T-helper 2 cell treated with Interferon-gamma antibody and Interleukin-4, amounts not matched to agents 100 ng/mL and 5 ng/mL, for 36 hours (primary cell): ENCODE measurements around the gene PKIB. TPM values are rescaled to one million over a fixed set of nuclear protein-coding genes. Genes with fewer than 3 reads are reported as not detected.
"Not testable (repeated sequence)": the region's sequence is repeated elsewhere in the genome, so short reads cannot be mapped to it uniquely, and the experiment has no call there.

Experiments used
- intact Hi-C: fragments of 100-400 bp; cut with micrococcal nuclease; formaldehyde crosslinking; loops from one replicate; pipeline ENCODE4 v1.15.1; 2023
- total RNA-seq: library from RNA; stranded (reverse); gene quantifications from 2 replicates; pipeline ENCODE4 v1.2.3, GENCODE V29; 2022

The PKIB gene, protein sequence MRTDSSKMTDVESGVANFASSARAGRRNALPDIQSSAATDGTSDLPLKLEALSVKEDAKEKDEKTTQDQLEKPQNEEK
- 0.36 and 0.95 TPM in 2 replicates for total RNA-seq

DNA sequence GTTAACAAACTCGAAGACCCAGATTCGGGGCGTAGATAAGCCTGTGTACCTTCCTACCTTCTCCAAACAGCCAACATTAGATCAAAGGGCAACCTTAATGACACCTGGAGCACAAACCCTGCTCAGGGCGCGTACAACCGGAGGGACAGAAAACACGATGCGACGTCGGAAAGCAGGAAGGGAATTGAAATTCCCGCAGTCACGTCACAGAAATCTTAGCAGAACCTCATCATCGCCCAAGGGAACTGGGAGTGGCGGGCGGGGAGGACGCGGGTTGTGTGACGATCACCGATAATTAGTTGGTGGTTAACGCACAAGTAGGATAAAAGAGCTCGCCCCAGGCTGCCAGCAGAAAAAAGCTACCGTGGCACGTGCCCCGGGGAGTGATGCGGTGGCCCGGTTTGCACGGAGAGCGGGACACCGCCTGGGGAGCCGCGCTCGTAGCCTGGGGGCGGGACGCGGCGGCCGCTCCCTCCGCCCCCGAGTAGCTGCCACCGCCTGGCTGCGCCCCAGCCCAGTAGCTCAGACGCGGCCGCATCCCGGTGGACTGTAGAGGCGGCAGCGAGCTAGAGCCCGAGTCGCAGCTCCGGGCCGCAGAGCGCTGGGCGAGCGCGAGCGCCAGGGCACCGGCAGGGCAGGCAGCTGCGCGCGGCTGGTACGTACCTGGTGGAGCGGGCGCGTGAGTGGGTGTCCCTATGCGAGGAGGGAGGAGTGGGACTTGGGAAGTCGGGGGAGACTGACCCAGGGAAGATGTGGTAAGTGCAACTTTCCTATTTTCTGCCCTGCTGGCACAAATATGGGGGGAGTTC is at the start of gene PKIB:
TSS of gene PKIB (plus strand) at position 525 of the 809 bp plus-strand sequence. CDS start 107,390 bp downstream, outside the sequence.
- intact Hi-C loops, result loop anchor here (1.0 to 2.0 kb wide), 3 partner anchors 139 to 229 kb away; partner anchors contain the start of genes HSF2 and SERINC1

DNA sequence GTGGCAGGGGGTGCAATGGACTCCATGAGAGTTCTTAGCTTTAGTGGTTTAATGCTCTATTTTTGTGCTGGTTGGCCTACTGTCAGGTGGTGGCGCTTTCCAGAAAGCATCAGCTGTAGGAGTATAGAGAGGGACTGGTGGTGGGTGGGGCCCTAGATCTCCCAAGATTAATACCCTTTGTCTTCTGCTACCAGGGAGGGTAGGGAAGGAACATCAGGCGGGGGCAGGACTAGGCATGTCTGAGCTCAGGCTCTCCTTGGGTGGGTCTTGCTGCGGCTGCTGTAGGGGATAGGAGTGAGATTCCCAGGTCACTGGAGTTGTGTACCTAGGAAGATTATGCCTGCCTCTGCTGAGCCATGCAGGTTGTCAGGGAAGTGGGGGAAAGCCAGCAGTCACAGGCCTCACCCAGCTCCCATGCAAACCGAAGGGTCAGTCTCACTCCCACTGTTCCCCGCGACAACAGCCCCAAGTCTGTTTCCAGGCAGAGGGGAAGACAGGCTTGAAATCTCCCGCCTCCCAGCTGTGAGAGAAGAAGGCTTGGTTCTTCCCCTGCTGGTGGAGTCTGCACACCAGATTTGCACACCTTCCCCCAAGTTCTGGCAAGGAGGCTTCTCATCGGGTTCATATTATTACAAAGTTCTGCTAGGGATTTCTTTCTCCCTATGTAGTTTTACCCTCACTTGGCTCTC is 46.7 kb upstream of the PKIB start:
- intact Hi-C loops, result no loop called here

DNA sequence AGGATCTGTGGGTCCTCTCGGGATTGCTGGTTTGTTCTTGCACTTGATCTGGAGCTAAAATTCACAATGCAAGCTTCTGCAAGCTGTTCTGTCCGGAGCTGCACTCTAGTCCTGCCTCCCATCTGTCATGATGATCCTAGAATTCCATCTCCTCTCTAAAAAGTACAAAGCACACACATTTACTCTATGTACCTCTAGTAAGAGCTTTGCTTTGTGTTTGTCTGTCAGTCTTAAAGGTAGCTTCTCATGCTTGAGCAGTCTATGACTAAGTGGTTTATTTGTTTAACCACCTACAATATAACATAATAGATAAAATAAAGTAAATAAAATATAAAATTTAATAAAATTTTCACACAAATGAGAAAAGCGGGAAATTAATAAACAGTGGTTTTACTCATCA is 46.0 kb upstream of the PKIB start:
- intact Hi-C loops, result no loop called here

DNA sequence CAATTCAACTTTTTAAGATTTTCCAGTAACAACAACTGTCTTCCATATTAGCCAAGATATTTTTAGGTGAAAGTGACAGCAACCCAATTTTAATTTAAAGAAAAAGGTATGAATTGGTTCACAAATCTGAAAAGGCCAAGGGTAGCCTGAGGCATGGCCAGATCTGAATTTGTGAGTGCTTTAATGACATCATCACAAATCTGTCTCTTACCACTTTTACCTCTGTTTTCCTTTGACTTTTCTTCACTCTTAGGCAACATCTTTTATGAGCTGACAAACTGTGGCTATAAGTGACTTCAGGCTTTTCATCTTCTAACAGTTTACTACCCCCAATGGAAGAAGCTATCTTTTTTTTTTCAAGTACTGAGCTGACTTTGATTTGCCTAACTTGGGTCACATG is 44.5 kb upstream of the PKIB start:
- intact Hi-C loops, result no loop called here

DNA sequence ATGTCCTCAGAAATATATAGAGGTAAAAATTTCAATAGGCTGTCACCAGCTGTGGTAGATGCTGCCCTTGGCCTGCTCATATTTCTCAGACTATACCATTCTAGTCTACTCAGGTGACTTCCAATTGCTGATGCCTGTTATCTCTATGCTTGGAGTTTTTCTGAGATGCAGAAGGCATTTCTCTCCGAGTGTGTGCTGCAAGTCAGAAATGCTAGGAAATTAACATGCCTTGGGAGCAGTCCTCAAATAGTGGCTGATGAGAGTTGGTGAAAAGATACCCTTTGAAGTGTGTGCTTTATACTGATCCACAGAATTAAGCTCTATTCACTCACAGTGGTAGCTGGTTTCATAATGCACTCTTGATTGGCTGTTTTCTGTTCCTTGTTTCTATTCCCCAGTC is 43.2 kb upstream of the PKIB start:
- intact Hi-C loops, result no loop called here

DNA sequence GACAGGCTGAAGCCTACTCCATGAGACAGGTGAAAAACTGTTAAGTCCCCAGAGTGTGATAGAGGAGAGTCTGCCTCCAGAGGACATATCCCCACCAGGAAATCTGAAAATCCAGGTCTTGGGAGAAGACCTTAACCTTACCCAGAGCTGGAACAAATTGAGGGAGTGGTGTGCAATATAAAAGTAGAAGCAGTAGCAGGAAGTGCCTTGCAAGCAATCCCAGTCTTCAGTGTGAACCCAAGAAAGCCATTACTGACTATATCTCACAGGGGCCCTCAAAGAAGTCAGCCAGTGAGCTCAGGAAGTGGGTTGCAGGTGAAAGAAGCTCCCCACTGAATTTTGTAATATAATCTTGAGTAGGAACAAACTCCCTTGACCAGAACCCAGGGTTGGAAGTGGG is 41.9 kb upstream of the PKIB start:
- intact Hi-C loops, result no loop called here

DNA sequence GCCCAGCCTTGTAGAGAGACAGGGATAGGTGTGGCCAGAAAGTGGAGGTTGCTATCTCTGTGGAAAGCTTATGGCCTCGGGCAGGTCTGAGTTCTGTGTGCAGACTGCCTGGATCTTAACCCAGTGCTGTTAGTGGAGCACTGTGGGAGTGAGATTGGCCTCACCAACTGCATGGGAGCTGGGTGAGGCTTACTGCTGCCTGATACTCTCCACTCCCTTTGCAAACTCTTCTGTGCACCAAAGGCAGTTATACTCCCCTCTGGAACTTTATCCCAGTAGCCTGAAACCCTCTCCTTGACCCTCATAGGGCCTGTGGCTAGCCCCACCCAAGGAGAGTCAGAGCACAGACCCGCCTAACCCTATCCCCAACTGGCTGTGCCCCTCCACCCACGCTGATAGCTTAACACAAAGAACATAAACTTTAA is 41.4 kb upstream of the PKIB start:
- intact Hi-C loops, result no loop called here

DNA sequence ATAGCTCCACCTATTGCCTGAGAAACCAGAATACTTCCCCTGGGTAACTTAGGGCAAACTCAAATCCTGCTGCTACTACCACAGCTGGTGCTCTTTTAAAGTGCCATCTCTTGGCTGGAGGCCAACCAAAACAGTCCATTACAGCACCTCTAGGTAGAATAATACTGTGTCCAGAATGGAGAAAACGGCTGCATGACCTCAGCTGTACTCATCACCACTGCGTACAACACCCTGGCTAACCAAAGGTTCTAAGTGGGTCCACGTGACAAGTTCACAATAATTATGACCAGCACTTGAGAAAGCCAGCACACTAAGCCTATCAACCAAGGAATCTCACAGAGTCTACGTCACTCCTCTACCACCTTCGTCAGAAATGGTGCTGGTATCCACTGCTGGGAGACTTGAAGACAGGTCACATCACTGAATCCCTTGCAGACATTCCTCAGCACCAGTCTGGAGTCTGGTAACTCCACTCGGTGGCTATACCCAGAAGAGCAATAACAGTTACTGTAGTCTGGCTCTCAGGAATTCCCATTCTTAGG is 40.9 kb upstream of the PKIB start:
- intact Hi-C loops, result no loop called here

DNA sequence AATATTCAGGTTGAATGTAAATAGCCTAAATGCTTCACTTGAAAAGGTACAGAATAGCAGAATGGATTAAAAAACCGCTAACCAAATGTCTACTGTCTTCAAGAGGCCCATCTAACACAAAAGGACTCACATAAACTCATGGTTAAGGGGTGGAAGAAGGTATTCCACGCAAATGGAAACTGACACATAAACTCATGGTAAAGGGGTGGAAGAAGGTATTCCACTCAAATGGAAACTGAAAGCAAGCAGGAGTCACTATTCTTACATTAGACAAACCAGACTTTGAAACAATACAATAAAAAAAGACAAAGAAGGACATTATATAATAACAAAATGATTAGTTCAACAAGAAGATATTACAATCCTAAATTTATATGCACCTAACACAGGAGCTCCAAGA is 38.3 kb upstream of the PKIB start:
- intact Hi-C loops, result no loop called here

DNA sequence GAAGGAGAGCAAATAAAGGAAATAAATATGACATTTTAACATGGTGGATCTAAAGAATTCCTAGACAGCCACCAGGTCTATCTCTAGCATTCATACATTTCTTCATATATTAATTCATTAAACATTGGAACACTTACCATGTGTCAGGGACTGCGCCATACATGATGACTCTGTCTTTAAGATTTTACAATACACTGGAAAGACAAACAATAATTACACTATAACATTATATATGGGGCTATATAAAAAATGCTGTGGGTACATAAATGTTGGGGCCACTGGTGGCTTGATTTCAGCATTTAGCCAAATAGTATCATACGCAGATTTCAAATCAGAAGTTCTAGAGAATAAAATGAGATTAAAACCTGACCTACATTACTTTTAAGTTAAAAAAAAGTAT is 33.3 kb upstream of the PKIB start:
- intact Hi-C loops, result no loop called here

DNA sequence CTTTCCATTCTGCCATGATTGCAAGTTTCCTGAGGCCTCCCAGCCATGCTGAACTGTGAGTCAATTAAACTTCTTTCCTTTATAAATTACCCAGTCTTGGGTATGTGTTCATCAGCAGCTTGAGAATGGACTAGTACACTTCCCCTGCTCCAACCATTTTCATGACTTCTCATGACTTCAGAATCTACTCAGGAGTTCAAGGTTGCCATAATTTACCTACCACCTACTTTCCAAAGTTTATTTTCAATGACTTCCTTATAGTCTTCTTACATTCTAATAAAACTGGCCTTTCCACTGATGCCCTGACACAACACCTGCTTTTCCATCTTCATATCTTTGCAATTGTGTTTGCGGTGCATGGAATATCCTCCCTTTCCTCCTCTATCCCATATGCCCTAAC is 31.2 kb upstream of the PKIB start:
- intact Hi-C loops, result no loop called here

DNA sequence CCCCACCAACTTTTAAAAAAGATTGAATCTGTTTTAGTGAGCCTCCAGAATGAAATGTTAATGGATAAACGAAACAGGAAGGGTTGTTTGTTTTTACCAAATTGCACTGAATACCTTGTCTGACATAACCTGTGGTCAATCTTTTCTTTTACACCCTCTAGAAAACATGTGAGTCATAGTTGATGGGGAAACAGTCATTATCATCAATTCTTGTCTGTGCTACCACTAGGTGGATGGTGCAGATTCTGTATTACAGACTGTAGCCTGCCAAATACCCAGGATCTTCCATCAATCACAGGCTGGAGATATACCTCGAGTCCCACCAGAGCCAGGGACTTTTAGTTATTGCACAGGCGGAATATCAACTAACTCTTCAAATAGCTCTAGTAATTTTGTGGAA is 29.5 kb upstream of the PKIB start:
- intact Hi-C loops, result no loop called here

DNA sequence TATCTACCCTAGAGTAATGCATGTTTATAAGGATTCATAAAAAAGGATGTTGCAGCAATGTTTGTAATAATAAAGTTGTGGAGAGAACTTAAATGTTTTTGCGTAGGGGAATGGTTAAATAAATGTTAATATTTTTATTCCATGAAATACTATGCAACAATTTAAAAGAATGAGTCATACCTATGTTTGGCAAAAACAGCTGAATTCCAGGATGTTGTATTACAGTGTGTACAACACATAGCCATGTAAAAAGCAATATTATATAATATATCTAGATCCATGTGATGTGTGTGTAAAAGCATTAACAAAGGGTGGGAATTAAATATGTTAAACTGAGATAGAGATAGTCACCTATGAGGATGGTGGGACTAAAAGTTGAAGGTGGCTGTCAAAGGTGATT is 21.1 kb upstream of the PKIB start:
- intact Hi-C loops, result no loop called here

DNA sequence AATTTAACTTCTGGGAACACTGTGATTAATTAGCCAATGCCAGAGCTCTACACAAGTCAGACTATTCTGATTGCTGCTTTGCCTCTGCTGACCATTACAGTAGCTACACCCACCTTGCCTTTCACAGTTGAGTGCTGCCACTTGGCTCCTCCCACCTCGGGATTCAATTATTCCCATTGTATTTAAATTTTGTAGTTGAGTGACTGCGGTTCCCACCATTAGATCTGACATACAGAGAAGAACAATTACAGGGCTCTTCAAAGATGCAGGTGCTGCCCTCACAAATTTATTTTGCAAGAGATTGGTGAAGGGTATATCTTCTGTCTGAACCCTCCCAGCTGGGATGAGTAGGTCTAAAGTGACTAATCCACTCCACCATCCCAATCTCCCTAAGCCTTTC is 11.9 kb upstream of the PKIB start:
- intact Hi-C loops, result not testable (repeated sequence)

DNA sequence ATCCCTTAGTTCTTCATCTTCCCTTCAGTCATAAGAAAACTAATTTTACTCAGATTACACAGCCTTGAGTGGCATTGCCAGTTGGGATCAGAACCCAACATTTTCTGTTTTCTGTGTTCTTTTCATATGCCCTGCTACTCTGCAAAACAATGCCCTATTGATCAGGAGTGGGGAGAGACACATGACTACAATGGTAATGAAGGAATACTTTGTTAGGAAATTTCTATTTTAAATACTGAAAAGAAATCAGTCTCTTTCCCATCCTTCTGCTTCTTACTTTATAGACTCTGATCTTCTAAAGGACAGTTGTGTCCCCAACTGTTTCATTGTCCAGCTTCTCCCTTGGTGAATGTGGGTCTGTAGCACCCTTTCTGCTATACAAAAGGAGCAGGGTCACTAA is 5.5 kb upstream of the PKIB start:
- intact Hi-C loops, result no loop called here

DNA sequence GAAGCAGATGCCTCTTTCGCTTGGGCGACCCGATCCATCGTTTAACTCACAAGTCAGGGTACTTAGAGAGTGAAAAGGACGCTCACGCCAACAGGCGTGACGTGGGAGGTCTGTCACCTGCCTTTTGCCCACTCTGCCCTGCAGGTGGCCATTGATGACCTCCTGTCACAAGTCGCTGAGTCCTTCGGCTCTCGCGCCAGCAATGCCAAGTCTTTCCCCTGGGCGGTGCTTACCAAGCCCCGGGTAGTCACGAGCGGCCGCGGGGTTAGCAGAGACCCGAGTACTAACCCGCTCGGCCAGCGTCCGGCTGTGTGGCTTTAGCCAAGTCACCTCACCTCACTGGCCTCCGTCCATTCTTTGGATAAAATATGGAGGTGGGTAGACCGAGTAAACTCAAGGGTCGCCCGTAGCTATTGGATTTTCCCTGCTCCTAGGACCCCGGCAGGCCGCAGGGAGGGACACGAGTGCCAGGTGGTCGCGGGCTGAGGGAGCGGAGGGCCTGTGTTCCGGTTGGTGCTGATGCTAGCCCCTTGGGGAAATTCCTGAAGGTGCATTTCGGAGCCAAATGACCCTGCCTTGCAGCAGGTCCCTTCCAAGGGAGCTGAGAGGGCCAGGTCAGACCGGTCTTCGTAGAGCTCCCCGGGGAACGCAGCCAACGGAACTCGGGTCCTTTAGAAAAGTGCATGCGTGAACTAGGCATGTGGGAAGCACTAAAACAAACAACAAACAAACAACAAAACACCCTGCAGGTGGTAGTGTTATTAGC is 668 bp downstream of the PKIB start:
- intact Hi-C loops, result loop anchor here (1.0 kb wide), 2 partner anchors 212 to 230 kb away; partner anchors contain the start of gene HSF2

DNA sequence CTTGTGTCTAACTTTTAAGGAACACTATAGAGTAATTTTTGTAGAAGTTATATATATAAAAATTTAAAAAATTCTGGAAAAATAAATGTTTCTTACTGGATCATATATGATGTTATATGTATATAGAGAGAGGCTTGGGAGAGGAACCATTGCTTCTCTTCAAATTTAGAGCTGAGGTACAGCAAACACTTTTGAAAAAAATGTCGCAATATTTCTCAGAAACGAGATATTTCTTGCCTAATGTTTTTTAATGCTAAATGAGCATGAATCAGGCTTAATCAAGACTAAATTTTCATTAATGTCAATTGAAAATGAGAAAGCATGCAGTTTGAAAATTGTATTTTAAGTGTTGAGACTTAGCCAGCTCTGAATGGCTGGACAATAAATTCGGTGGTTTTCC is 2.6 kb downstream of the PKIB start:
- intact Hi-C loops, result no loop called here

DNA sequence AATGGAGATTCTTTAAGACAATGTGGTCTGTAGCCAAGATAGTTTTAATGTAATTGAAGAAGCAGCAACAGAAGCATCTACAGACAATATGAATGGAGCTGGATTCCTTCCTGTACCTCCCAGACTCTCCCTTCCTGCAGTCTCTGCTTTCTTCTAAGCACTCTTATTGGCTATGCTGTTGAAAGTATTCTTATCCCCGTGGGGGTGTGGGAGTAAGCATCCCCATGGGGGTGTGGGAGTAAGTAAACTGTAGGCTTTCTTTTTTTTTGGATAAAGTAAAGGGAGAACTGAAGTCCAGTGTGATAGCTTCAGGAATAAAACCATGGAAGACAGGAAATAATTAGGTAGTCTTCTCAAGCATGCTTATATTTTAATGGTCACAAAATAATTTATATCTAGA is 4.1 kb downstream of the PKIB start:
- intact Hi-C loops, result no loop called here

DNA sequence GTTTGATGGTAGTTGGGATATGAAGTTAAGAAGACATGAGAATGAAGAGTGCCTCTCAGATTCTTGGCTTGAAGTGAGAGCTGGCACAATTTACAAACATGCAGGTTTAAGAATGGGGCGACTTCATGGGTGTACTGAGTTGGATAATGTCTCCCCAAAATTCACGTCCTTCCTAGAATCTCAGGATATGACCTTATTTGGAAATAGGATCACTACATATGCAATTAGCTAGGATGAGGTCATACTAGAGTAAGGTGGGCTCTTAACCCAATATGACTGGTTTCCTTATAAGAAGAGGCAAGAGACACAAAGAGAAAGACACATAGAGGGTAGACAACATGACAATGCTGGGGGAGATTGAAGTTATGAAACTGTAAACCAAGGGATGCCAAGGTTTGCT is 5.2 kb downstream of the PKIB start:
- intact Hi-C loops, result no loop called here

DNA sequence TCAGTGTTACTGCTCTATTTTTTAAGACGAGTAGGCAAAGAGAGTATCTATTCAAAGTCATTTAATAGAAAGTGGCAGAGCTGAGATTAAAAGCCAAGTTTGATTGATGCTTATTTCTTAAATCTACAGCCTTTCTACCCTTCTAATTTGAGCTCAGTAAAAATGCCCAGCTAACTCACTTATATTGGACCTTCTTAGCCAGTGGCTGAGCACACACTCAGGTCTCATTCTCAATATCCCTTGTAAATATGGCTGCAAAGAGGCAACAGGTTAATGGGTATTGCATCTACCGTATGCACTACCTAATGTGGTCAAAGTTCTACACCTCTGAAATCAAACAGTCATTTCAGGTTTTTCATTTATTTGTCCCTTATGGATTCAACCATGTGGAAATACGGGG is 6.7 kb downstream of the PKIB start:
- intact Hi-C loops, result no loop called here

DNA sequence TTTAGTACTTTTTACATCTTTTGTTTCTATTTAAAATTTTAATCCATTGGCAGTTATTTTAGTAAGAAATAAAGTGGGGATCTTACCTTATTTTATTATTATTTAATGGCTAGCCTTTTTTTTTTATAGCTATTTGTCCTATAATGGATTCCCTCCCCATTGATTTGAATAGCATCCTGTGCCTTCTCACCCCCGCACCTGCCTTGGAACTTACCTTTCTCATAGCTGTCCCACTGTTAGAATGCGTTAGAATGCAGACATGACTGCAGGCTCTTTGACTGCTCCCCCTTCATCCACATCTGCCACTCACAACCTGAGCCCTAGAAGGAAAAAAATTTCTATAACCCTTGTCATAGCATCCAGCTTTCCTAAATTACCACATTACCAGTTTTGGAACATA is 9.1 kb downstream of the PKIB start:
- intact Hi-C loops, result no loop called here

DNA sequence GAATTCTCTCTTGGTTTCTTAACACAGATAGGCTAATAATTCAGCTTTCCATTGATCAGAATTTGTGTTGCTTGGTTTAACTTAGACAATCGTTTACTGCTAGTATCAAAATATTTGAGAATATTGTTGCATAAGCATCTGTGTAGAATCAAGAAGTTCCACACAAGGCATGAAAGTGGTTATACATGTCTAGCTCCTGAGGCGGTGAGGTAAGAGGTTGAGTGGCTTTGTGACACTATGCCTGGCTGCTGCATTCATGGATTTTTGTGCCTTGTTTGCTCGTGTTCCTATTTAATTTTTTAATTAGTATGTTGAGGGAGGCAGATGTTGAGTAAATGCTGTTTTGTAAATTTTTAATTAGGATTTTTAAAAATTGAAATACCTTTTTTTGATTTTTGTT is 10.2 kb downstream of the PKIB start:
- intact Hi-C loops, result no loop called here
